ENCODE results near the gene TEK.
"Not testable (repeated sequence)": the region's sequence is repeated elsewhere in the genome, so short reads cannot be mapped to it uniquely, and the experiment has no call there.

TEK gene

DNA sequence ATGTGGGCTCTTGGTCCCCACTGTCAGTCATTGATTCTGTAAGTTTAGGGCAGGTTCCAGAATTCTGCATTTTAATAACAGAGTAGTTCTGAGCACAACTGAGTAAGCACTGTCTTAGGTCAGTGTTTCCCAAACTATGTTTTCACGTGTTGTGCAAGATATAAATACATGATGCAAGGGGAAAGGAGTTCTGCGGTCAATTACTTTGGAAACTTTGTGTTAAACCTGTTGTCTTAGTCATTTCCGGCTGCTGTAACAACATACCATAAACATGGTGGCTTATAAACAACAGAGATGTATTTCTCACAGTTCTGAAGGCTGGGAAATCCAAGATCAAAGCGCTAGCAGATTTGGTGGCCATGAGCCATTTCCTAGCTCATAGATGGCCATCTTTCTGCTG is 118.2 kb downstream of the TEK start:
- no peak for DNase-seq (ENCODE audit: low spot score)

GRCh38 chr9:27239648-27240047 is 130.6 kb downstream of the TEK start:
- DNase-seq (ENCODE audit: low spot score): not testable (repeated sequence)

DNA sequence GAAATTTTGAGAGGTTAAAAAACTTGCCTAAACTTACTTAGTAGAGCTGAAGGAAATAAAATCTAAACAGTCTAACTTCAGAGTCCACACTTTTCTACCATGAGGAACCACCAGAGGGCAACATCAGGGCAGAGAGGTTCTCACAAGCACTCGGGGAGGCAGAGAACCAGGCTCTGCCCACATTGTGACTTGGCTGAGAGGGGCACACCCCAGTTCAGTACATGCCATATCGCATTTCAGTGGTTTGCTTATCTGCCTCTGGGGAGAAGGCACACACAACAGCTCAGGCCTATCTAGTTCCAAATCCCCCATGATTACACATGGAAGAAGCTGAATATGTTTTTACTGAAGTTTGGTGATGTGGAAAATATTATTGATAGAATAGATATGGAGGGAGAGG is 138.7 kb downstream of the TEK start:
- peak; percentile 39 for DNase-seq (ENCODE audit: low spot score)

DNA sequence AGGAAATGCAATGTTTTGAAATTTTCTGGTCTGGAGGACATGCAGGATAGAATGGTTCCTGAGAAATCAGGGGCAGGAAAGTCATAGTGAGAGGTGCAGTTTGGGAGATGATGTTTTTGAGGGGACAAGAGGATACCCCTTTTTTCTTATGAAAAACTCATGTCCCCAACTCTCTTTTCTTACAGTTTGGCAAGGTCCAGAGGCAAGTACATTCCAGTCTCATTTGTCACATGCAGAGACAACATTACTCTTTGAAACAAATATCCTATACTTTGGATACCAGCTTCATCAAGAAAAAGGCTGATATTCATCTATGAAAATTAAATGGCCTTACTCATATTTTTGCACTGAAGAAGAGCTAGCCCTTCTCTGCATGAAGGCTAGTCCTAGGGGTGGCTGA is 139.7 kb downstream of the TEK start:
- no peak for DNase-seq (ENCODE audit: low spot score)

DNA sequence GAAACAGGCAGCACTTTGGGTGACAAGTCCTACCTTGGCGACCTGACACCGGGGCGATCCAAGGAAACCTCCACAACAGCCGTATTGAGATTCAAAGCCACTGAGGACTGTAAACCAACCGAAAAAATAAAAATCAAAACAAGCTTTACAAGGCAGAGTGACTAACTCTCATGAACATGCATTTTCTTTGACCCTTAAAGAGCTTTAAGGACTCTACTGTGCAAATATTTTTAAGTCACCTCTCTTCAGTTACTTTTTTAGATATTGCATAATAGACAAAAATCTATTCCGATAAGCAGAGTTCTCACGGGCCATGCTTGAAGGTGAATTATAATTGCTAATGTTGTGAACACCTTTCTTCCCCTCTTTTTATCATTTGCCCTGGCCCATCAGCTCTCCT is 149.6 kb downstream of the TEK start:
- DNase-seq (ENCODE audit: low spot score): no peak

DNA sequence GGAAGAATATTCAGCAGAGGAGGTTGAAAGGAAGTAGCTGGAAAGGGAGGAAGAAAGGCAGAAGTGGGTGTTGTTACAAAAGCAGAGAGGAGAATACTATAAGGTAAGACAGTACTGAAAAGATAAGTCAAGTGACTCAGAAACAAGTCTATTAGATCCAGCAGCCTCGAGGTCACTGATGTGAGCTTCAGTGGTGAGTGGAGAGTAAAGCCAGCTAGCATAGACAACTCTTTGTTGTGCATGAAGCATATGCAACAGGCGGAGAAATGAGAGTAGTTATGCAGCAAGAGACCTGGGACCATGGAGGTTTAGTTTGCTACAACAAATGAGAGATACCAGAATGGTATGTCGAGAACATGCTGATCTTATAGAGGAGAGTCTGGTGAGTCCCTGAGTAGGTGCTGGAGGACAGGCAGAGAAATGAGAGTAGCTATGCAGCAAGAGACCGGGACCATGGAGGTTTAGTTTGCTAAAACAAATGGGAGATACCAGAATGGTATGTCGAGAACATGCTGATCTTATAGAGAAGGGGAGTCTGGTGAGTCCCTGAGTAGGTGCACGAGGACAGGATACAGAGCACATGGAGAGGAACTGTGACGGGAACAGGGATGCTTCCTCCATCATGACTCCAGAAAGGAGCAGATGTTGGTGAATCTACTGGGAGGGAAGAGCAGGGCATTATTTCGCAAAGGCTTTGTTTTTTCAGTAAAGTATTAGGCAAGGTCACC is 151.9 kb downstream of the TEK start:
- DNase-seq (ENCODE audit: low spot score): no peak

GRCh38 chr9:27261517-27262211 is 152.6 kb downstream of the TEK start:
- peak; percentile 6 for DNase-seq (ENCODE audit: low spot score)

DNA sequence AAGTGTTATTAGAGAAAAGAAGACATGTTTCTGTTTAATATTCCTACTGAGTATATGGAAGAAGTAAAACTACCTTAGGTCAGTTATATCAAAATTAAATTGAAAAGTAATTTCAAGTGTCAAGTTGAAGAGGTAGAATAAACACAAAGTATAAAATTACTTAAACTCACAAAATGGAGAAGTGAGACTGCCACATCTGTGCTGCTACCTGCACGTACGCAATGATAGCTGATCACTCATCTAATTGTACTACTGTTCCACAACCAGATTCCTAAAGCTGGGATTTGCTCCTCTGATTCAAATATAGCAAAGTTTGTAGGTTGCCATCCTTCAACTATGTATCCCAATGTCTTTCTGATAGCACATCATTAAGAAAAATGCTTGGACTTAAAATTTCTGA is 163.1 kb downstream of the TEK start:
- no peak for DNase-seq (ENCODE audit: low spot score)

DNA sequence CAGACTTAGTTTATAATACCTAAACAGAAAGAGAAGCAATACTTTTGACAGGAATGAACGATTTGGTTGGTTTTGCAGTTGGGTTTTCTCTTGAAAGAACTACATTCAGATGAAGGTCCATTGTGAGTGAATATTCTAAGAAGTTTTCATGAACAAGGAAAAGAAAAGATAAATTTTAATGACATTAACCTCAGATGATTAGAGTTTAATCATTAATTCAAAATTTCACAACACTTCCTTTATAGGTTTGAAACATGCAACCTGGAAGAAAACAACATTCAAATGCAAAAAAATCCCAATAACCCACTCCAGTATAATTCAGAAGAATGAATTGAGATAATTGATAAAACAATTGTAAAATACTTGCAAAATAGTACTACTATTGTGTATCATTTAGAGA is 164.2 kb downstream of the TEK start:
- DNase-seq (ENCODE audit: low spot score): no peak

DNA sequence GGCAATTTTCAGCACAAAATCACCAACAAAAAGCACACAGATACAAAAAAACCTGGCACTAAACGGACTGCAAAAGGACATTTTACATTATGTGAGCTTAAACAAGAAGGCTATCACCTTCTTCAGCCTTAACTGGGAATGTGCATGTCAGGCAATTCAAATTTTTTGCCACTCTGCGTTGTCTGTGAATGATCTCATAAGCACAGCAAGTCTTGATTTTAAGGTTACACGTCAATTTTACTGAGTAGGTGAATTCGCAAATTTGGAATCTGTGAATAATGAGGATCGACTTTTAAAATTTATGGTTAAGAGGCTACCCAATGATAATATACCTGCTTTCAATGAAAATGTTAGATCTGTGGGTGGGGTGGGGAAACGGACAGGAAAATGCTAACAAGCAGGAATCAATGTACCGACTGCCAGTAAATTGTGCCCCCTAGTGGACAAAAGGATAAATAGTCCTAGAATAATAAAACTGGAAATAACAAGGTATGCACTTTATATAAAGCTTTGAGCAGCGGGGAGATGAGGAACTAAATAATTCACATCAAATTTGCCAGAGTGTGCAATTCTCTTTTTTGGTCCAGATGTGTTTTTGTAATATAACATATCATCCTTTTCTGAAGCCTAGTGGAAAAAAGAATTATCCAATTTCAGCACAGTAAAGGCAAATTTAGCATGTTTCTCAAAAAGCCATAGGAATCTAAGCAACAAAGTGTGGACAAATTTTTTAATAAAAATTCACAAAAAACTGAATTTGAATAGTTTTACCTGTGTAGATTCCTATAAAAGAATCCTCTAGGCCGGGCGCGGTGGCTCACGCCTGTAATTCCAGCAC is 167.4 kb downstream of the TEK start:
- DNase-seq (ENCODE audit: low spot score): peak; percentile 68

GRCh38 chr9:27278374-27278773 is 169.3 kb downstream of the TEK start:
- DNase-seq (ENCODE audit: low spot score): no peak

- DNase-seq (ENCODE audit: low spot score): no peak
Measured at GRCh38 chr9:27279611-27280010, 170.6 kb downstream of the TEK start.
